K562 (cell line): ENCODE data around the gene SLC16A5. TPM values are rescaled to one million over a fixed set of nuclear protein-coding genes. Genes with fewer than 3 reads are reported as not detected.

Experiments used
- CAMTA2 ChIP-seq: fragments of 250-450 bp; sonication (Bioruptor Pico); conservative IDR thresholded peaks from 2 replicates; pipeline ENCODE4 v1.5.1; 2022
- CBX2 ChIP-seq: fragments of 200-600 bp; sonication (generic); IDR thresholded peaks from one replicate; pipeline ENCODE4 v1.6.1; 2012; ENCODE audit warnings: mild to moderate bottlenecking, low read length, inconsistent platforms; ENCODE audit not compliant: insufficient read depth, poor library complexity, severe bottlenecking
- FOXA3 ChIP-seq, 2 experiments: fragments of 450-650 bp in 1 of 2; sonication (generic) in 1 of 2; formaldehyde crosslinking; IDR thresholded peaks in 1 of 2; conservative IDR thresholded peaks in 1 of 2; 2 replicates each; pipeline versions ENCODE4 v1.4.0 to v1.8.0; 2020 to 2022; ENCODE audit warnings: mild to moderate bottlenecking in 2 of 2, missing genetic modification reagents in 1 of 2
- HDAC1 ChIP-seq, 2 experiments: fragments of 450-650 bp; IDR thresholded peaks; 2 replicates each; pipeline ENCODE4 v1.6.1; 2016 to 2017; ENCODE audit warnings: inconsistent platforms in 1 of 2, mild to moderate bottlenecking in 1 of 2, moderate library complexity in 1 of 2
- HMGN3 ChIP-seq: IDR thresholded peaks from 2 replicates; pipeline ENCODE4 v1.6.1; 2011; ENCODE audit warnings: borderline replicate concordance, low read depth, mild to moderate bottlenecking, mixed read lengths, low read length; ENCODE audit not compliant: insufficient read length; ENCODE audit errors: extremely low read depth
- KAT7 ChIP-seq: sonication (generic); formaldehyde crosslinking; IDR thresholded peaks from 2 replicates; pipeline ENCODE4 v1.8.0; 2022; ENCODE audit warnings: missing genetic modification reagents, mild to moderate bottlenecking, borderline replicate concordance
- NR2C2 ChIP-seq, 2 experiments: fragments of 200-800 bp in 1 of 2; sonication (Bioruptor generic) in 1 of 2; sonication (generic) in 1 of 2; formaldehyde crosslinking in 1 of 2; IDR thresholded peaks; 2 replicates each; pipeline versions ENCODE4 v1.6.1 to v1.8.0; 2016 to 2022; ENCODE audit warnings: mild to moderate bottlenecking in 1 of 2, missing compliant biosample characterization in 1 of 2, missing genetic modification characterization in 1 of 2, missing genetic modification reagents in 1 of 2
- RBM14 ChIP-seq: fragments of 200-400 bp; formaldehyde crosslinking; IDR thresholded peaks from 2 replicates; pipeline ENCODE4 v1.6.1; 2018; ENCODE audit warnings: low read depth, mild to moderate bottlenecking, low read length, moderate library complexity, borderline replicate concordance; ENCODE audit not compliant: insufficient read depth
- RBM39 ChIP-seq: fragments of 200-400 bp; formaldehyde crosslinking; optimal IDR thresholded peaks from 2 replicates; pipeline ENCODE3; 2018; ENCODE audit warnings: low read depth, low read length
- TEAD1 ChIP-seq, 2 experiments: fragments of 450-650 bp in 1 of 2; sonication (generic) in 1 of 2; formaldehyde crosslinking; IDR thresholded peaks; 2 replicates each; pipeline versions ENCODE4 v1.4.0 to v1.8.0; 2020 to 2022; ENCODE audit warnings: mild to moderate bottlenecking in 2 of 2, missing genetic modification reagents in 1 of 2
- XRCC5 ChIP-seq: fragments of 200-400 bp; formaldehyde crosslinking; IDR thresholded peaks from 2 replicates; pipeline ENCODE4 v1.6.1; 2017; ENCODE audit warnings: low read depth, mild to moderate bottlenecking, low read length
- ZC3H8 ChIP-seq: fragments of 450-650 bp; IDR thresholded peaks from 2 replicates; pipeline ENCODE4 v1.6.1; 2017
- ZNF431 ChIP-seq: sonication (generic); formaldehyde crosslinking; IDR thresholded peaks from 2 replicates; pipeline ENCODE4 v1.8.0; 2022; ENCODE audit warnings: mild to moderate bottlenecking, missing genetic modification reagents
- polyA plus RNA-seq, 8 experiments: library from polyadenylated mRNA; depleted of rRNA in 4 of 8; stranded (reverse) in 5 of 8; unstranded in 3 of 8; fragments of >200 nt; fragmentation: Nextera tagmentation in 2 of 8; fragmentation: Illumina TruSeq in 1 of 8; extraction: Ambion mirVana in 2 of 8; extraction: Trizol in 1 of 8; gene quantifications; 2 replicates each; pipeline versions ENCODE4 v1.2.1 to v1.2.3, GENCODE V29; 2011 to 2014; ENCODE audit warnings: inconsistent platforms in 1 of 8, missing spikeins in 1 of 8
- total RNA-seq, 7 experiments: library from RNA; depleted of rRNA in 6 of 7; stranded (reverse); fragments of >200 nt in 6 of 7; fragmentation: Illumina TruSeq in 2 of 7; extraction: Trizol in 2 of 7; gene quantifications; 2 replicates each; pipeline versions ENCODE4 v1.2.1 to v1.2.3, GENCODE V29; 2011 to 2021; ENCODE audit warnings: low replicate concordance in 1 of 7
- TF ChIP-seq, protein P1 (sequence below): sonication (generic); formaldehyde crosslinking; IDR thresholded peaks from 2 replicates; pipeline ENCODE4 v1.8.0; 2022; ENCODE audit warnings: missing genetic modification reagents, mild to moderate bottlenecking, moderate library complexity, borderline replicate concordance
- TF ChIP-seq, protein P2 (sequence below): sonication (generic); formaldehyde crosslinking; IDR thresholded peaks from 2 replicates; pipeline ENCODE4 v1.8.0; 2022; ENCODE audit warnings: mild to moderate bottlenecking, low read depth, missing genetic modification reagents
- TF ChIP-seq, protein P3 (sequence below), 2 experiments: fragments of 450-650 bp; IDR thresholded peaks; 2 replicates each; pipeline ENCODE4 v1.6.1; 2018; ENCODE audit warnings: mild to moderate bottlenecking in 2 of 2, low read depth in 1 of 2; ENCODE audit not compliant: partially characterized antibody in 2 of 2
- TF ChIP-seq, protein P4 (sequence below): sonication (generic); formaldehyde crosslinking; IDR thresholded peaks from 2 replicates; pipeline ENCODE4 v1.8.1; 2023; ENCODE audit warnings: mild to moderate bottlenecking, missing genetic modification reagents
- TF ChIP-seq, protein P5 (sequence below): sonication (generic); formaldehyde crosslinking; IDR thresholded peaks from 2 replicates; pipeline ENCODE4 v1.9.0; 2022; ENCODE audit warnings: mild to moderate bottlenecking, missing genetic modification reagents

The SLC16A5 gene
- total and polyA plus RNA-seq, 9 of the 15 experiments (the other 6 are each of a cell fraction or from before 2014, with no cell fraction given) = 0.06 to 2.6 (median 0.91) TPM

DNA sequence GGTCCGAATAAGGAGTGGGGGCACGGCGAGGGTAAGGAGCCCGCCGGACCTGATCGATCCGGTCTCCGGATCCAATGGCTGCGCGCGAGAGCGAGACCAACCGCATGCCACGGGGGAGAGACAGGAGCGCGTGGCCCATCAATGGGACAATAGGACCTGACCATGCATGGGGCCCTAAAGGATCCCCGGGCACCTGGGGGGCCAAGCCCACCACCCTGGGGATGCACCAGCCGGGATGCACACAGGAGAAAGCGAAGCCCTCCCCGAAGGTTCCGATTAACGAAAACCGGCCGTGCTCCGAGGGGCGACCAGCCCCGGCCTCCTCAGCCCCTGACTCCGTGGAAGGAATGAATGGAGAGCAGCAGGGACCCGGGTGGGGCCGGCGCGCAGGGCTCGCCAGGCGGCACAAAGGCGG lies 66.0 kb downstream of the SLC16A5 start (continued):
- peak in 1 of 2 experiments; percentile 4; a peak in 2 of 4 replicates for TF ChIP-seq HDAC1 (IDR thresholded peaks at IDR 0.05)
- TF ChIP-seq ZNF431 = 0 out of 2 replicates have a peak, but pooled peaks have one; percentile 20
- no peak for TF ChIP-seq ZC3H8
- 0 out of 2 replicates have a peak, but pooled peaks have one; percentile 53 for TF ChIP-seq KAT7 (CRISPR knock-in tag)
- TF ChIP-seq, protein P1, sequence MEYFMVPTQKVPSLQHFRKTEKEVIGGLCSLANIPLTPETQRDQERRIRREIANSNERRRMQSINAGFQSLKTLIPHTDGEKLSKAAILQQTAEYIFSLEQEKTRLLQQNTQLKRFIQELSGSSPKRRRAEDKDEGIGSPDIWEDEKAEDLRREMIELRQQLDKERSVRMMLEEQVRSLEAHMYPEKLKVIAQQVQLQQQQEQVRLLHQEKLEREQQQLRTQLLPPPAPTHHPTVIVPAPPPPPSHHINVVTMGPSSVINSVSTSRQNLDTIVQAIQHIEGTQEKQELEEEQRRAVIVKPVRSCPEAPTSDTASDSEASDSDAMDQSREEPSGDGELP (CRISPR knock-in tag) = no peak
- TF ChIP-seq HMGN3 = no peak
- no peak for TF ChIP-seq CBX2
- TF ChIP-seq NR2C2 (CRISPR knock-in tag; IDR thresholded peaks at IDR 0.05) = 0 out of 2 replicates have a peak, but pooled peaks have one; percentile 56
- no peak for TF ChIP-seq NR2C2 (tag; IDR thresholded peaks at IDR 0.05)
- peak; percentile 2 for TF ChIP-seq RBM39
- TF ChIP-seq TEAD1 (CRISPR knock-in tag; IDR thresholded peaks at IDR 0.05) = 0 out of 4 replicates have a peak, but pooled peaks of 1 of the 2 experiments have one; percentile 13
- TF ChIP-seq, protein P2, sequence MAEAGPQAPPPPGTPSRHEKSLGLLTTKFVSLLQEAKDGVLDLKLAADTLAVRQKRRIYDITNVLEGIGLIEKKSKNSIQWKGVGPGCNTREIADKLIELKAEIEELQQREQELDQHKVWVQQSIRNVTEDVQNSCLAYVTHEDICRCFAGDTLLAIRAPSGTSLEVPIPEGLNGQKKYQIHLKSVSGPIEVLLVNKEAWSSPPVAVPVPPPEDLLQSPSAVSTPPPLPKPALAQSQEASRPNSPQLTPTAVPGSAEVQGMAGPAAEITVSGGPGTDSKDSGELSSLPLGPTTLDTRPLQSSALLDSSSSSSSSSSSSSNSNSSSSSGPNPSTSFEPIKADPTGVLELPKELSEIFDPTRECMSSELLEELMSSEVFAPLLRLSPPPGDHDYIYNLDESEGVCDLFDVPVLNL (CRISPR knock-in tag) = peak; percentile 60; the same call in 1 of the 2 replicates
- TF ChIP-seq, protein P3, sequence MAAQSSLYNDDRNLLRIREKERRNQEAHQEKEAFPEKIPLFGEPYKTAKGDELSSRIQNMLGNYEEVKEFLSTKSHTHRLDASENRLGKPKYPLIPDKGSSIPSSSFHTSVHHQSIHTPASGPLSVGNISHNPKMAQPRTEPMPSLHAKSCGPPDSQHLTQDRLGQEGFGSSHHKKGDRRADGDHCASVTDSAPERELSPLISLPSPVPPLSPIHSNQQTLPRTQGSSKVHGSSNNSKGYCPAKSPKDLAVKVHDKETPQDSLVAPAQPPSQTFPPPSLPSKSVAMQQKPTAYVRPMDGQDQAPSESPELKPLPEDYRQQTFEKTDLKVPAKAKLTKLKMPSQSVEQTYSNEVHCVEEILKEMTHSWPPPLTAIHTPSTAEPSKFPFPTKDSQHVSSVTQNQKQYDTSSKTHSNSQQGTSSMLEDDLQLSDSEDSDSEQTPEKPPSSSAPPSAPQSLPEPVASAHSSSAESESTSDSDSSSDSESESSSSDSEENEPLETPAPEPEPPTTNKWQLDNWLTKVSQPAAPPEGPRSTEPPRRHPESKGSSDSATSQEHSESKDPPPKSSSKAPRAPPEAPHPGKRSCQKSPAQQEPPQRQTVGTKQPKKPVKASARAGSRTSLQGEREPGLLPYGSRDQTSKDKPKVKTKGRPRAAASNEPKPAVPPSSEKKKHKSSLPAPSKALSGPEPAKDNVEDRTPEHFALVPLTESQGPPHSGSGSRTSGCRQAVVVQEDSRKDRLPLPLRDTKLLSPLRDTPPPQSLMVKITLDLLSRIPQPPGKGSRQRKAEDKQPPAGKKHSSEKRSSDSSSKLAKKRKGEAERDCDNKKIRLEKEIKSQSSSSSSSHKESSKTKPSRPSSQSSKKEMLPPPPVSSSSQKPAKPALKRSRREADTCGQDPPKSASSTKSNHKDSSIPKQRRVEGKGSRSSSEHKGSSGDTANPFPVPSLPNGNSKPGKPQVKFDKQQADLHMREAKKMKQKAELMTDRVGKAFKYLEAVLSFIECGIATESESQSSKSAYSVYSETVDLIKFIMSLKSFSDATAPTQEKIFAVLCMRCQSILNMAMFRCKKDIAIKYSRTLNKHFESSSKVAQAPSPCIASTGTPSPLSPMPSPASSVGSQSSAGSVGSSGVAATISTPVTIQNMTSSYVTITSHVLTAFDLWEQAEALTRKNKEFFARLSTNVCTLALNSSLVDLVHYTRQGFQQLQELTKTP (IDR thresholded peaks at IDR 0.05; ENCODE audit: low read depth in 1 of 2, partially characterized antibody in 2 of 2) = no peak
- 0 out of 2 replicates have a peak, but pooled peaks have one; percentile 6 for TF ChIP-seq XRCC5
- TF ChIP-seq CAMTA2 (CRISPR knock-in tag) = no peak
- TF ChIP-seq FOXA3 (CRISPR knock-in tag; conservative IDR thresholded peaks at IDR 0.05 in 1 of 2, IDR thresholded peaks at IDR 0.05 in 1 of 2) = 0 out of 4 replicates have a peak, but pooled peaks of 1 of the 2 experiments have one; percentile 18
- TF ChIP-seq, protein P4, sequence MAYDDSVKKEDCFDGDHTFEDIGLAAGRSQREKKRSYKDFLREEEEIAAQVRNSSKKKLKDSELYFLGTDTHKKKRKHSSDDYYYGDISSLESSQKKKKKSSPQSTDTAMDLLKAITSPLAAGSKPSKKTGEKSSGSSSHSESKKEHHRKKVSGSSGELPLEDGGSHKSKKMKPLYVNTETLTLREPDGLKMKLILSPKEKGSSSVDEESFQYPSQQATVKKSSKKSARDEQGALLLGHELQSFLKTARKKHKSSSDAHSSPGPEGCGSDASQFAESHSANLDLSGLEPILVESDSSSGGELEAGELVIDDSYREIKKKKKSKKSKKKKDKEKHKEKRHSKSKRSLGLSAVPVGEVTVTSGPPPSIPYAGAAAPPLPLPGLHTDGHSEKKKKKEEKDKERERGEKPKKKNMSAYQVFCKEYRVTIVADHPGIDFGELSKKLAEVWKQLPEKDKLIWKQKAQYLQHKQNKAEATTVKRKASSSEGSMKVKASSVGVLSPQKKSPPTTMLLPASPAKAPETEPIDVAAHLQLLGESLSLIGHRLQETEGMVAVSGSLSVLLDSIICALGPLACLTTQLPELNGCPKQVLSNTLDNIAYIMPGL = no peak
- TF ChIP-seq RBM14 = no peak
- TF ChIP-seq, protein P5, sequence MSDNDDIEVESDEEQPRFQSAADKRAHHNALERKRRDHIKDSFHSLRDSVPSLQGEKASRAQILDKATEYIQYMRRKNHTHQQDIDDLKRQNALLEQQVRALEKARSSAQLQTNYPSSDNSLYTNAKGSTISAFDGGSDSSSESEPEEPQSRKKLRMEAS (CRISPR knock-in tag) = peak; percentile 82
